NCI-H345 (cell line): ENCODE data around the gene CALHM2.
"Not testable (repeated sequence)": the region's sequence is repeated elsewhere in the genome, so short reads cannot be mapped to it uniquely, and the experiment has no call there.

ENCODE experiments used
- DNase-seq: peaks from one replicate; lab custom pipeline; 2025; lab: John Stamatoyannopoulos, UW

CALHM2 gene, protein sequence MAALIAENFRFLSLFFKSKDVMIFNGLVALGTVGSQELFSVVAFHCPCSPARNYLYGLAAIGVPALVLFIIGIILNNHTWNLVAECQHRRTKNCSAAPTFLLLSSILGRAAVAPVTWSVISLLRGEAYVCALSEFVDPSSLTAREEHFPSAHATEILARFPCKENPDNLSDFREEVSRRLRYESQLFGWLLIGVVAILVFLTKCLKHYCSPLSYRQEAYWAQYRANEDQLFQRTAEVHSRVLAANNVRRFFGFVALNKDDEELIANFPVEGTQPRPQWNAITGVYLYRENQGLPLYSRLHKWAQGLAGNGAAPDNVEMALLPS

DNA sequence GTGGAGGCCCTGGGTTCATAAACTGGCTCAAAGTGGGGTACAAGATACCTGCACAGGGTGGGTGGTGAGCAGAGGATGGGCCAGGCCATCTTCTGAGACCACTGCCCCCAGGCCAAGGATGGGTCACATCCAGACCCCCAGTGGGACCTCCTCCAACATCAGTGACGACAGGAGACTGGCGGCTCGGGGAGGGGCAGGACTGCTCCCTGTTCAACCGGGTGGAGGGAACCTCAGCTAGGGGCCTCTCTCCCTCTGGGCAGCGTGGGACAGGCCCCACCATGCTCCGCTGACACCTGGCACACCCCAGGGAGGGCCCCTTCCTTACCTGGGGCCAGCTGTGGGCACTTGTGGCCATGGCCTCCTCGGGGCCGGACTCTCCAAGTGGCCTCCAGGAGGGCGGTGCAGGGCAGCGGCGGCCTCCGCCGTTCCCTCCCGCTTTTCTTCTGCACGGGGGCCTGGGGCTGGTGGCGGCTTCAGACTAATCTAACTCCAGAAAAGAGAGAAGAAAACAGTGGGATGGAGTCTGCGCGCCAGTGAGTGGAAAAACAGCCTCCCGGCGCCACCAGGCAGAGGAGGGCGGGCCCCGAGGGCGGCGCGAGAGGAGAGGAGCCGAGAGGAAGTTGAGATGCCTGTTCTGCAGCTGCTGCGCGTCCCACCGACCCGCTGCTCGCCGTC, at the start of gene CALHM2:
TSS of gene CALHM2 (minus strand) at position 540 of the 675 bp plus-strand sequence. CDS start 2,429 bp downstream, outside the sequence.
- DNase-seq, result peak; percentile 44

DNA sequence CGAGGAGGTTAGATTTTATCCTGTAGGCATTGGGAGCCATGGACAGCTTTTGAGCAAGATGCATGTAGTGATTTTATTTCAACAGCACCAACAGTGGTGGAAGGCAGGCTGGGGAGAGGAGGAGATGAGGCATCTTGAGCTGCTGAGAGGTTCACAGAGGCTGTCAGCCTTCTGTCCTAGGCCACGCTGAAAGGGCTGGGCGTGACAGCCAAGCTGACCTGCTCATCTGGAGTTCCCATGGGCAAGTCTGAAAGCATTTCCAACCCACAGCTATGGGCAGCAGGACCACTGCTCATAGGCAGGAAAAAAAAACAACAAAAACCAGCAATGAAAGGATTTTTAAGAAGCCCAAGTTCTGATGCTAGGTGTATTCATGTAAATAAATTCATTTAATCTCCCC, 49.0 kb upstream of the CALHM2 start:
- no peak for DNase-seq

DNA sequence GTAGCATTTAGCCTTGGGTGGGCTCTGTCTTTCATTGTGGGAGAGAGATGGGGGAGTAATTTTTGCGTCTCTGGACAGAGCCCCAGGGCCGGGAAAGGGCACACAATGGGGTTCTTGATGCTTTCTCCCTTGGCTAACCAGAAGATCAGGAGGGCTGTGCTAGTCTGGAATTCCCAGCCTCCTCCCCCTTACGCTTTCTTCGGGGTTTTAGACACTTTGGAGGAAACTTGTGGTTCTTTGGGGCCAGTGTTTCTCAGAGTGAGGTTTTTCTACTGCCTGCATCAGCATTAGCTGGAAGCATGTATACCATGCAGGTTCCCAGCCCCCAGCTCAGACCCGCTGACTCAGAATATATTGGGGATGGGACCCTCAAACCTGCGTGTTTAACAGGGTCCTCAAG, 48.3 kb upstream of the CALHM2 start:
- no peak for DNase-seq

DNA sequence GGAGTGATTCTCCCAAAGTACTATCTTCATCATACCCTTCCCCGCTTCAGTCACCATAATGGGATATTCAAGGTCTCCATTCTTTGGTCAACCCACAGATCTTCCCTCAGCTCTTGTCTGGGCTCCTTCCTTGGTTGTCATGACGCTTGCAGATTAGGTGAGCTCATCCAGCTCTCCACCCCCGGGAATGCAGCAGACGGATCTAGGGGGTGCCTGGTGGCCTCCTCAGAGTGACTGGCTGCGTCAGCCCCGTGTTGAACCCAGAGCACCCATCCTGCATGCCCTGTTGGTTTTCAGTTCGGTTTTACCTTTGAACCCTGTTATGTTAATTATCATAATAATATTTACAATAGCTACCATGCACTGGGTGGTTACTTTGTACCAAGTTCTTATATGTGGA, 47.7 kb upstream of the CALHM2 start:
- no peak for DNase-seq

DNA sequence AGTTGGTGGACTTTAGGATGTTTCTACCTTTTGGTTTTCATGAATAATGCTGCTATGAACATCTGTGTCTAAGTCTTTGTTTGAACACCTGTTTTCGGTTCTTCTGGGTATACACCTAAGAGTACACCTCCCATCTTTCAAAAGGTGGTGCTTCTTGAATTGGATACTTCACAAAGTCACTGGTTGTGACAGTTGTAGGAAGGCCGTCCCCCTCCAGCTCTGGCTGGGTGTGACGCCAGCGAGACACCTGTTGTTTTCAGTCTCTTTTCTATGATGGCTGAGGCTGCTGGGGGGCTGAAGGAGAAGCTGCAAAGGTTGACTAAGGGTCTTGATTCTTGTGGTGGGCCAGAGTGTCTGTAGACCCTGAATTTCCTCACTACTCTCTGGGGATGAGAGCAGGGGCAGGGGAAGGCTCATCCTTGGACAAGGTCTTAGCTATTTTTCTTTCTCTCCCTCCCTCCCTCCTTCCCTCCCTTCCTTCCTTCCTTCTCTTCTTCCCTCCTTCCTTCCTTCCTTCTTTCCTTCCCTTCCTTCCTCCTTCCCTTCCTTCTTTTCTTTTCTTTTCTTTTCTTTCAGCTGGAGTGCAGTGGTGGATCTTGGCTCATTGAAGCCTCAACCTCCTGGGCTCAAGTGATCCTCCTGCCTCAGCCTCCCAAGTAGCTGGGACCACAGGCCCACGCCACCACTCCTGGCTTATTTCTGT, 46.9 kb upstream of the CALHM2 start:
- DNase-seq, result peak; percentile 48

DNA sequence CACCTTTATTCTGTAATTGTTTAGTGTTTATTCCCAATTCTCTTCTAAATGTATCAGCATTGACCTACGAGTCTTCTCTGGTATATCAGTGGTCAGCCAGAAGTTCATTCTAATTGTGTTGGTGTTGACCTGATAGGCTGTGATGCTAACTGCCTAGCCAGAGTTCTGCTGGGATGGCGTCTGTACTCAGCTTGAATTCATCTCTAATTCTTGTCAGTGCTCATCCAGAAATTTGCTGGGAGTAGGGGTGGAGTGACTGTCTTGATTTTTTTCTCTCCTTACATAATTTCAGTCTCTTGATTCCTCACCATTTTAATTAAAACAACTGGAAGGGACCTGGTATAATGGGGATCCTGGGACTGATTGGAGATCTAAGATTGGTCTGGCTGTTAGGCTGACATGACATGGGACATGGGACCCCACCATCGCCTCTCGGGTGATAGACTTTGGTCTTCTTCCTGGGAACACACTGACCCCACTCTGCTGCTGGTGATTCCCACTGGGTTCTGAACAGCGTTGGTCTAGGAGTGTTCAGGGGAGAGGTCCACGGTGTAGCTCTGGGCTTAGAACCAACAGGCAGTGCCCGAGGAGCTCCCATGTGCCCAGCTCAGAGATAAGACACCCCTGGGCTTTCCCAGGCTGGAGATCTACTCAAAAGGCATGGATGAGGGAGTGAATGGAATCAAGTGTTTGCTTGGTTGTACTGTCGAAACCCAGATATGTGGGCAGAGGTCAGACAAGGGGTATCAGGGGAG, 45.2 kb upstream of the CALHM2 start:
- no peak for DNase-seq

DNA sequence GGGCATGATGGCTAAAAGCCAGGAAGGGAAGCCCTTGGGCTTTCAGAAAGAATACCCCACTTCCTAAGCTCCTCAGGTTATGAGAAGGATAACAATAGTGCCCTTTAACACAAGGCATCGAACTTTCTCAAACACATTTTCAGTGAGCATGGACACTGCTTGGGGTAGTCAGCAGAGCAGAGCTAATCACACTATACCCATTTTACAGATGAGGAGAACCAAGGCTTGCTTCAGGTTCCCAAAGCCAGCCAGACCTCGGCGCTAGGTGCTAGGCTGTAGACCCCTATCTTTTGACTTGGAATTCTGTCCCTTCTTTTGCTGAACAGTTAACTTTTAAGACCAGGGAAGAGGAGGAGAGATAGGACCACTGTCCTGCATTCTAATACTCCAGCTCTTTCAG, 43.2 kb upstream of the CALHM2 start:
- no peak for DNase-seq

DNA sequence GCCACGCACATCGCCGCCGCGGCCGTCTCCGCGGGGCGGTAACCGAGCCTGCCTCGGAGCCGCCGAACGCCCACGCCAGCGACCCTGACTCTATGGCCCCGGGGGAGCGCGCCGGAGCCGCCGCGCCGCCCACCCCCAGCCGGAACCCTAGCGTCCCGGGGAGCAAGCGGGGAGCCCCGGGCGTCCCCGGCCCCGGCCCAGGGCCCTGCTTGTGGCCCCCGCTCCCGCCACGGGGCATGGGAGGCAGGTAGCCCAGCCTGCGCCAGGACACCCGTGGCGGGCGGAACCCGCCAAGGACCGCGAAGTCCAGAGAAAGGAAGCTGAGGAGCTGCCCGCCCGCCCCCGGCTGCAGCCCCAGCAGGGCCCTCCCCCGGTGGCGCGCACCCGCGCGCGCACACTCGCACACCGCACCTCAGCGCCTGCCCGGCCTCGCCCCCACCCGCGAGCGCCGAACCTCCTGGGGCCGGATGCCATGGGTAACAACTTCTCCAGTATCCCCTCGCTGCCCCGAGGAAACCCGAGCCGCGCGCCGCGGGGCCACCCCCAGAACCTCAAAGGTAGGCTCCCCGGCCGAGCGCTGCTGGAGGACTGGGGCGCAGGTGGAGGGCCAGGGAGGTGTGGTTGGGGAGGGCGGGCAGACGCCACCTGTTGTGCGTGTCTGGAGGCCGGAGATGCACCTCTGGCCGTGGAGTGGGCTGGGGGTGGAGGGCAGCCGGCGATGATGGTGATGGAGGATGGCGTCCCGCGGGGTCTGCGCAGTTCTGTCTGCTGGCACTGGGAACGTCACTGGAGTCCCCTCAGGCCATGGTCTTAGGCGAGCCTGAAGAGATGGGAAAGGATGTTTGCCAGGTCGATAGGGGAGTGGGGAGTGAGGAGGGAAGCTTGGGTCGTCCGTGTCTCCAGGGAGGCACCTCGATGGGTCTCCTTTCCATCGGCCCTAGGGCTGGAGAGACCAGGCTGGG, 42.0 kb upstream of the CALHM2 start:
- peak; percentile 40 for DNase-seq

DNA sequence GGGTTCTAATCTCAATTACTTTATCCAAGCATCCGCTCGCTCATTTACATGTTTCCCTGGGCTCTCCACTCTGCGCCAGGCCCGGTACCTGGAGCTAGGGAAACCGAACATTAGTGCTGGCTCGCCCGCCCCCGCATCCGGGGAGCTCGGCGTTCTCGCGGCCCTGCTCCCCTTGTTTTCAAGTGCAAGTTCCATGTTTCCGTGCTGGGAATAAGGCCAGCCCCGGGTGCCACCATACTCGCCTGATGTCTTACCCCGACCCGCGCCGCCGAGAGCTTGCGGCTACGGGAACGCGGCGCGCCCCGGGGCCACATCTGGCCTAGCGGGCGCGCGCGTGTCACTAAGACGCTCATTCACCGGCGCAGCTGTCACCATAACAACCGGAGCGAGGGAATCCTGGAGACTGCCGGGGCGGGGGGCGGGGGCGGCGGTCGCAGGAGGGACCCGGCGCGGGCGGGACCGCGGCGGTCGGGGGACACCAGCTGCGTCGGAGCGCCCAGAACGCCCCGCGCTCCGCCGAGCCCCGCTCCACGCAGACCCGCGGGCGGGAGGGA, 41.3 kb upstream of the CALHM2 start, which contains the start of gene NEURL1:
TSS of gene NEURL1 (plus strand) at position 344 of the 554 bp plus-strand sequence. CDS start 683 bp downstream, outside the sequence.
- peak; percentile 52 for DNase-seq

DNA sequence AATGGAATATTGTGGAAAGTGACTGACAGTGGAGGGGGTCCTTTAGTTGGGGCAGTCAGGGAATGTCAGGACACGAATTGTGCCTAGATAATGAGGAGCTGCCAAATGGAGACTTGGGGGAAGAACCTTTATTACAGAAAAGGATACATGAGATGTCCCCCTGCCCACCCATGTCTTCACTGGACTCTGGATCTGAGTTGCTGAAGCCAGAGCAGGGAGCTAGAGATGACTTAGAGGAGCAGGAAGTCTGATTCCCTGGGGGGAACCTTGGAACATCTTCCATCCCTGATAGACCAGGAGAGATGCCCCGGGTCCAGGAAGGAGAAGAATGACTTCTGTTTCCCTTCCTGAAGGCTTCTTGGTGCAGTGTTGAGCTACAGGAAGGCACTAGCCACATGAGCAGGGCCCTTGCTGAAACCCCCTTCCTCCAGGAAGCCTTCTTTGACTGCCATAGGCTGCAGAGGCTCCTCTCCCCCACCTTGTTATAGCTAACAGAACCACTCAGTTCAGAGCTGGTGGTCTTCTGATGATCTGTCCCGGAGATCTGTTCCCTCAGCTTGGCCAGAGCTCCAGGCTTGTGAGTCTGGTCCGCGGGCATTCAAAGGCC, 40.6 kb upstream of the CALHM2 start:
- no peak for DNase-seq

DNA sequence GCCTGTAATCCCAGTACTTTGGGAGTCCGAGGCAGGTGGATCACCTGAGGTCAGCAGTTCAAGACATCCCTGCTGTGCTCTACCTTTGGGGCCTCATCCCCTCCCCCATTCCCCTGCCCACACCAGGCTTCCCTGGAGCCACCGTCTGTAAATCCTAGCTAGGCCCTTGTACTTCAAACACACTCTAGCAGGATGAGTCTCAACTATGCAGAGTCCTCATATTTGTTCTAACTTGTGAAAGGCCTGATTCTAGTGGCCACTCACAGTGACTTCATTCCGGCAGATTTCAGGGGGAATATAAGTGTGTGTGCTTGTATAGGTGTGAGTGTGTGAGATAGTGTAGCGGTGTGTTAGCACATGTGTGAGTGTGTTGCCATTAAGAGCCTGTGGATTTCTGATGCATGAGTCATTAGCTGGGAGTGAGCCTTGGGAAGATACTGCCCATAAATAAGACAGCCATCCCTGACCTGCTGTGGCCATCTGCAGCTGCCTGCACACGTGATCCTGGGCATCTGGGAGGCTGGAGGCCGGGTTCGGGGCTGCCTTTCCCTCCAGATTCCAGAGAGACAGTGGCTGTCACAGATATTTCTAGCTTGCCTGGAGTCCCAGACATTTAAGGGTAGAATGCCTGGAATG, 39.7 kb upstream of the CALHM2 start:
- no peak for DNase-seq

DNA sequence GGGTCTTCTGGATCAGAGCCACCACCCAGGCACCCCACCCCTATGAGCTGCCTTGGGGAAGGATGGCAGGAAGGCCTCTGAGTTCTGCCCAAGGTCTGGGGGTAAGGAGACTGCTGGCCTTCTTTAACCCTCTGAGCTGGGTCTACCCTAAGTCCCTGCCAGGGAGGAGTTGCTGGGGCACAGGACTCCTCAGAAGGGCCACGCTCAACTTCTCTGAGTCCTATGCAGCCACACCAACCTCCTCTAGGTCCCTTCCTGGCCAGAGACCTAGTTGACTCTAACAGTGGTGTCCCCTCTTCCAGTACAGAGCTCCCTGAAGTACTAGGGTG, 38.8 kb upstream of the CALHM2 start:
- no peak for DNase-seq

DNA sequence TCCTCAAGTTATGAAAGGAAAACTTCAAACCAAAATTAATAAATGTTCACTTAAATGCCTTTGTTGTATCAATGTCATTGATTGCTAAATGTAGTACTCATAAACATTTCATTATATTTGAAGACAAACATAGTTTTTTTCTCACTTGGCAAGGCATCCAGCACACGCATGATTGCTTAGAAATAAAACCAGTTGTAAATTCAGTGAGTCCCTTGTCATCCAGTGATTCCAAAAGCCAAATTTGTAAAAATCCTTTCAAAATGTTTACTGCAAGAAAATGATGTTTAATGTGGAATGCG, 35.2 kb upstream of the CALHM2 start:
- no peak for DNase-seq

DNA sequence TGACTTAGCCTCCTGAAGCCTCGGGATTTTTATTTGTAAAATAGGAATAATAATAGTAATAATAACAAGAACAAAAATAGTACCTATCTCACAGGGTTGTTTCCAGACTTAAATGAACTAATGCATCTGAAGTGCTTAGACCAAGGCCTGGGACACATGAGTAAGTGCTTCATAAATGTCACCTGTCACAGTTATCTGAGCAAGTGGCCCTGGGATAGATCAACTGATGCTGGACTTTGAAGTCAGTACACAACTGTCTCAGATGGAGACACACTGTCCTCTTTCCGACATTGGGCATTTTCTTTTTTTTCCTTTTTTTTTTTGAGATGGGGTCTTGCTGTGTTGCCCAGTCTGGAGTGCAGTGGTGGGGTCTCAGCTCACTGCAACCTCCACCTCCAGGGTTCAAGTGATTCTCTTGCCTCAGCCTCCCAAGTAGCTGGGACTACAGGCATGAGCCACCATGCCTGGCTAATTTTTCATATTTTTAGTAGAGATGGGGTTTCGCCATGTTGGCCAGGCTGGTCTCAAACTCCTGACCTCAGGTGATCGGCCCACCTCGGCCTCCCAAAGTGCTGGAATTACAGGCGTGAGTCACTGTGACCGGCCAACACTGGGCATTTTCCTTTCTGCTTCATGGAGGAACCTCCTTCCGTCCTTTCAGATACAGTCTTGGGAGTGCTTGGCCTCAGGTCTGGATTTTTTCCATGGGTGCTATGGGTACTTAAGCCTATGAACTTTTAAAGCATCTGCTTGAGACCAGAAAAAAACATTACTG, 34.7 kb upstream of the CALHM2 start:
- DNase-seq, result not testable (repeated sequence)

DNA sequence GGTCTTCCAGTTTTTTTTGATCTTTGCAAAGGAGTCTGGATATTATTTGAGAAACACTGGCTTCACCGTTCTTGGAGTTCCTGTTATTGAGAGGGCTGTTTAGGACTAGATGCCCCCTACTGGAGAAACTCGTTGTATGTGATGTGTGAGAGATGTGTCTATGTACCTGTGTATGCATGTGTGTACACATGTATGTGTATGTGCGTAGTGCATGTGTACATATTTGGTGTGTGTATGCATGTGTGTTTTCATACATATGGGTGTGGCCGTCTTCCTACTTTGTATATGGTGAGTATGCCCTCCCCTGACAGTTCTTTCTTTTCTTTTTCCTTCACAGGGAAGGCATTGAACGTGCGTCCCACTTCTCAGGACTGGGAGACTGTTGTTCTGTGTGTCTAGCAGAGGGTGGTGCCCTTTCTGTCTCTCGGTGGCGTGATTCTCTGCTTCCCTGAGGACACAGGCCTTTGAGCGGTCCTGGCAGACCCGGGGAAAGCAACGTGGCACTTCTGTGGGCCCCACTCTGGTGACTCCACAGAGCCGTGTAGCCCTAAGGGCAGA, 29.9 kb upstream of the CALHM2 start:
- peak; percentile 49 for DNase-seq

DNA sequence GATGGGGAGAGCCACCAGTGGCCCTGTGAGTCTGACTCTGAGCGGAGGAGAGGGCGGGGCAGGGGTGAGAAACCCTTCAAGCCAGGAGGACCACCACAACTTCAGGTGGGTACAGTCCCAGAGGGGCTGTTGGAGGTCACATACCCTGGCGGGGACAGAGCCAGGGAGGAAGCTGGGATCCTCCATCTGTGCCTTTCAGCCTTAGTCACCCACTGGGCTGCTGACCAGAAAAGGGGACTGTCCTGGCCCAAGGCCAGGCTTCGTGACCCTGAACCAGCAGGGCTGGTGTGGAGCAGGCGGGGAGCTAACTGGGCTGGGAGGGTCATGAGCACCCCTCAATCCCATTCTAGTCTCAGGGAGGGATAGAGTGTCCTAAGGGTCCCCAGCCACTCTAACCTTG, 28.4 kb upstream of the CALHM2 start:
- no peak for DNase-seq

DNA sequence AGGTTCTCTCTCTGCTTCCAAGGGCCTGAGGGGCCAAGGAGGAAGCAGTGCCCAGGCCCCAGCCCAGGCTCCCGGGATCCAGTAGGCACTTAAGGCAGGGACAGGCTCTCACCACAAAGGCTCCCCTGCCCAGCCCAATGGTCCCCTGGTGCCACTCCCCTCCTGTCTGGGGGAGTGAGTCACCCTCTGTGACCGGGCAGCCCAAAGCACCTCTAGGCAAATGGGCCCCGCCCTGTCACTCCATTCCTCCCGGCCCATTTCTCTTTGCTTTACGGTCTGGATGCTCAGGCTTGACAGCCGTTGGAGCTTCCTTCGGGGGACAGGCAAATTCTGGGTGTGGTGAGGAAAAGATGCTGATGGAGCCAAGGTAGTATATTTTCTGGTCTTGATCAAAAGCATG, 27.0 kb upstream of the CALHM2 start, which contains the start of gene CALHM3:
TSS of gene CALHM3 (minus strand) at position 106 of the 400 bp plus-strand sequence. CDS start 208 bp downstream, outside the sequence.
- no peak for DNase-seq

DNA sequence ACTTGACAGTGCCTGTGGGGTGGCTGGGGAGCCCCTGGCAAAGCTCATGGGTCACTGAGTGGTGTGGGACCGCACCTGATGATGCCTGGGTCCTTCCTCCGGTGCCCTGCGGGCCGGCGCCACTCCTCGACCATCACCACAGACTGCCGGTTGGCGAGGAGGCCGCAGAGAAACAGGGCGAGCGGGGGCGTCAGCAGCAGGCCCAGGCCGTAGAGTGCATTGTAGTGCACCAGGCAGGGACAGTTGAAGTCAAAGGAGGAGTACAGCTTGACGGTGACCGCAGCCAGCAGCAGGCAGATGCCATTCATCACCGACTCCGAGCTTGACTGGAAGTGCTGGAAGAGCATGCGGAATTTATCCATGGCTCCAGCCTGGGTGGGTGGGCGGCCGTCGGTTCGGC, 26.5 kb upstream of the CALHM2 start:
- no peak for DNase-seq
